Inflammatory macrophage (primary cell): Measurements from ENCODE around the gene CIDEA.
"Not testable (repeated sequence)": the region's sequence is repeated elsewhere in the genome, so short reads cannot be mapped to it uniquely, and the experiment has no call there.

ENCODE experiments used
- DNase-seq, 2 donors: peaks; one replicate each; pipeline ENCODE4 v3.0.0-alpha.2; 2020 to 2022

Gene CIDEA

DNA sequence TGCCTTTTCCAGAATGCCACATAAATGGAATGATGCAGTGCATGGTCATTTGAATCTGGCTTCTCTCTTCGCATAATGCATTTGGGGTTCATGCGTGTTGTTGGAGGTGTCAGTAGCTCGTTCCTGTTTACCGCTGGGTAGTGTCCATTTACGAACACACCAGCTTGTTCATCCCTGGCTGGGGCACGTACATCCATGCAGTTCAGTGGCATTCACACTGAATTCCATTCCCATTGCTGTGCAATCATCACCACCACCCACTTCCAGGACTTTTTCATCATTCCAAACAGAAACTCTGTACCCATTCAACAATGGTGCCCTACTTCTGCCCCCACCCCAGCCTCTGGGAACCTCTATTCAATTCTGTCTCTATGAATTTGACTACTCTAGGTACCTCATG lies 14.7 kb upstream of the CIDEA start:
- DNase-seq: no peak

DNA sequence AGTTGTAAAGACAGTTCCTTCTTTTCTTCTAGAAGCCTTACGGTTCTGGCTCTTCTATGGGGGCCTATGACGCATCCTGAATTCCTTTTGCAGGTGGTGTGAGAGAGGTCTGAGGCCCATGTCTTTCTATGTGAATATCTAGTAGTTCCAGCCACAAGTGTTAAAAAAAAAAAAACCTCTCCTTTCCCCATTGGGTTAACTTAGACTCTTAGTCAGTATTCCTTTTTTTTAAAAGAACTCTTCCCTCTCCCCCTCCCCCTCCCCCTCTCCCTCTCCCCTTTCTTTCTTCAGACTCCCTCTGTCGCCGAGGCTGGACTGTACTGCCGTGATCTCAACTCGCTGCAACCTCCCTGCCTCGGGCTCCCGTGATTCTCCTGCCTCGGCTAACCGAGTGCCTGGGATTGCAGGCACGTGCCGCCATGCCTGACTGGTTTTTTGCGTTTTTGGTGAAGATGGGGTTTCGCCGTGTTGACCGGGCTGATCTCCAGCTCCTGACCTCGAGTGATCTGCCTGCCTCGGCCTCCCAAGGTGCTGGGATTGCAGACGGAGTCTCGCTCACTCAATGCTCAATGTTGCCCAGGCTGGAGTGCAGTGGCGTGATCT lies 11.4 kb upstream of the CIDEA start:
- DNase-seq: no peak

- not testable (repeated sequence) for DNase-seq
Observed at GRCh38 chr18:12243272-12243671, 10.9 kb upstream of the CIDEA start.

GRCh38 chr18:12245793-12246135 lies 8.4 kb upstream of the CIDEA start:
- no peak for DNase-seq

DNA sequence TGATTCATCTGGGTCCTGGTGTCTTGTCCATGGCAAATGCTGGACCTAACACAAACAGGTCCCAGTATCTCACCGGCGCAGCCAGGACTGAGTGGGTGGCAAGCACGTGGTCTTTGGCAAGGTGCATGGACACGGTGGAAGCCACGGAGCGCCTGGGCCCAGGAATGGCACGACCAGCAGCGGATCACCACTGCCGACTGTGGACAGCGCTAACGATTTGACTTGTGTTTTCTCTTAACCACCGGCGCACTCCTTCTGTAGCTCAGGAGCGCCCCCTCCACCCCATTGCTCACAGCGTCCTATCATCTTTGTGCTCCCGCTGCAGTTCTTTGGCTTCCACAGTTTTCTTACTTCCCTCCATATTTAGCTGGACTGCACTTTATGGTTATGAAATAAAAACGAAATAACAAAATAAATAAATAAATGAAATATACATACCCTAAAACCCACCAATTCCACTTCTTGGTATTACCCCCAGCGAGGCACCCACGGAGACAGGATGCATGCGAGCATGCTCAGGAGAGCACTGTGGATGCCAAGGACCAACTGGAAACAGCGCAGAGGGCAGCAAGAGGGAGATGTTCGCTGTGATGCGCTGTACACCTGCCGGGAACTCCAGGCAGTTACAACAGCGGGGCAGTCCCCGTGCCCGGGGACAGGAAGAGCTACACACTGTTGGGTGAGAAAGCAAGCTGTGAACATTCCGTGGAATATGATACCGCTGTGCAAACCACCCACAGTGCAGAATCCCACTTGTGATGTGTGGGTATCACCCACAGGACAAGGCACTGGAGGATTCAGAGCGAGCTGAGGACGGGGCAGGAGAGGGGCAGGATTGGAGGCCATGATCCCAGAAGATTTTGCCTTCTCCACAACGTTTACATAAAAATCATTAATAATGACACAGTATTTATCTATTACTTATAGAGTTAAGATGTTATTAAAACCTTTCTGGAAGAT lies 7.0 kb upstream of the CIDEA start:
- DNase-seq: peak in 1 of 2 donors; percentile 9

GRCh38 chr18:12247946-12248345 lies 6.2 kb upstream of the CIDEA start:
- no peak for DNase-seq

DNA sequence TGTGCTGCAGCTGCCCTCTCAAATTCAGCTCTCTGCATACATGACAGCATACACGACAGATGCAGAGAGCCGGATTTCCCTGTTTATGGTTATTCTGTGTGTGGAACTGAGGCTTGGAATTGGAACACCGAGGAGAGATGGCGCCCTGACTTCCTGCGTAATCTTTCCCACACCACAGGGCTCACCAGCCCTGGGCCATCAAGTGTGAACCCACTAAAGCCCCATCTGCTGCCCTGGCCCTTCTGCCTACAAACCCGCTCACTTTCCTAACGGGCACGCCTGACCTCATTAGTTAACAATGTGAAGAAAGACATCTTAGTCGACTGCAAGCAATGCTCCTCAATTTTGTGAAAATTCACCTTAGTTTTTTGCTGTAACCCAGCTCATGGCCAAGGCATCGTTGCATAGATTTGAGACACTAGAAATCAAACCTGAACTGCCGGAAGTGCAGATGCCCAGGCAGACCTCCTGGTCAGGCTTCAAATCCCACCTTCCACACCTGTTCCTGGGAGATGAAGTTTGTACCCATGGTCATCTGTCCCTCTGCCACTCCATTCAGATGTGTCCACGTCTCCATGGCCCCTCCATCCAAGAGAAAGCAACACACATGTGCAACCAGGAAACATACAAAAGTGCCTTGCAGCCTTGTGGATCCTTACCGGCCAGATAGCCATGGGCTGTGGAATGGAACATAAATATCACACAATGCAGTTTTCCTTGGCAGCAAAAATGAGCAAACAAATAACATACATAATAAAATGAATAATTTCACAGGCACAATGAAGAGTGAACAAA lies 5.0 kb upstream of the CIDEA start:
- DNase-seq: no peak

DNA sequence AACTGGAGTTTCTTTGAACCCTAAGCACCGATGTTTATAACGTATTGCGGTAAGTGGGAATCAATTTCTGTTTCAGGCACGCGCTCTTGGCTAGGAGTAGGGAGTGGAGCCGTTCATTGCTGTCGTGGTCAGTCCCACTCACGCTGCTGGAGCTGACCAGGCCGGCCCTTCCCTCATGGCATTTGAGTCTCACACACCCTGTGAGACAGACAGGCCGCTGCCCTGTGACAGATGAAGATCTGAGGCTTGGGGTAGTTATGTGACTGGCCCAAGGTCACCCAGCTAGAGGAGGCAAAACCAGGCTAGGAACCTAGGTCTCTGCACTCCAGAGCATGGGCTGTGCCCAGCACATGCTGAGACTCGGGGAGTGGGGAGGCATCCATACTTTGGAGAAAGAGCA lies 2.9 kb upstream of the CIDEA start:
- DNase-seq: no peak

DNA sequence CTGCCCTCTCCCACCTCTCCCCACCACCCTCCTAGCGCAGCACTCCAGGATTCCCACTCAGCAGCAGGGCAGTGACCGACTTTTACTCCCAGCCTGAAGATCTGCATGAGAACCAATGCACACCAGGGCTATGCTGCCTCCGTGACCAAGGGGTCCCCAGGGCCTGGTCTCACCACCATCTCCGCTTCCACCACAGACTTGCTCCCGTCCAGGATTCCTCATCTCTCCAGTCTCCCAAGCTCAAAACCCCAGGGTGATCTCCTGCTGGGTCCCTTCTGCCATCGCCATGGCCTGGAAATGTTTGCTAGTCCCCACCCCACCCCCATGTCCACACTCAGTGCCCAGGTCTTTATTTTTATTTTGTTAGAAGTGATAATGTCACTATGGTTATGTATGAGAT lies 2.1 kb upstream of the CIDEA start:
- no peak for DNase-seq

- DNase-seq: no peak
Observed at GRCh38 chr18:12253027-12253426, 1.1 kb upstream of the CIDEA start.

GRCh38 chr18:12253663-12254135 lies 462 bp upstream of the CIDEA start:
- DNase-seq: no peak

- DNase-seq: no peak
Observed at GRCh38 chr18:12254820-12255511, 805 bp downstream of the CIDEA start.

- DNase-seq: no peak
Observed at GRCh38 chr18:12255626-12256026, 1.5 kb downstream of the CIDEA start.

GRCh38 chr18:12256951-12257350 lies 2.8 kb downstream of the CIDEA start:
- DNase-seq: no peak

- no peak for DNase-seq
Observed at GRCh38 chr18:12257996-12258718, 4.0 kb downstream of the CIDEA start.

DNA sequence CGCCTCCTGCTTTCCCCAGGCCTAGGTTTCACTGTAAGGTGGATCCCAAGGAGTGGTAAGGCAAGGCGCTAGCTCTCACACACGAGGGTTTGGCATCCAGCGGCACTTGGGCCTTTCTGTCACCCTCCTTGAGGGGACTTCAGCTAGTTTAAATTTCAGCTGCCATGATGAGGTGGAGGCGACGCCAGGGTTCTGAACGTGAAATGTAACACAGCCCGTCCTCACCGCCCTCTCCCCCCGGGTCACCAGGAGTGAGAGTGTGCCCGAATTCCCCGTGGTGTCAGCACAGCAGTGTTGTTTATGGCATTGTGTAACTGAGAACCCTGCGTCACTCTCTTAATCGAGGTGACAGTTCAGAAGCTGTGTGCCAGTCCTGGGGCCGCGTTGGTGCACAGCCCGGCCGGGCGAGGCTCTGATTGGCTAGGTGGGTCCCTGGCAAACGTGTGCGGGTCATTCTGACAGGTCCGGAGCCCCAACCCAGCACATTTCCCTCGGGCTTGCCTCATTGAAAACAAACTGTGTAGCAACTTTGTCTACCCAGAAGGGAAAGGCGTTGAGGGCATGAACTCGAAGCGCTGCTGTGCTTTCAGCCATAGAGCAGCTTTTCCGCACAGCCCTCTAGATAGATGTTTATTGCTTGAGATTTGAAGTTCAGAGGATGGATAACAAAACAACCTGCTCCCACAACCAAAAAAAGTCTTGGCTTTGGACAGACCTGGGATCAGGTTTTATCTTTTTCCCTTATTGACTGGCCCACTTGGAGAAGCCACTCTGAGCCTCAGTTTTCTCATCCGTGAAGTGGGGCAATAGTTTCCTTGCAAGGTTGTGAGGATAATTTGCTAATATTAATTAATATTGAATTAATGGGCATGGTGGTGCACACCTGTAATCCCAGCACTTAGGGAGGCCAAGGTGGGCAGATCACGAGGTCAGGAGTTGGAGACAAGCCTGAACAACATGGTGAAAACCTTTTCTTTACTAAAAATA lies 4.9 kb downstream of the CIDEA start:
- DNase-seq: no peak

DNA sequence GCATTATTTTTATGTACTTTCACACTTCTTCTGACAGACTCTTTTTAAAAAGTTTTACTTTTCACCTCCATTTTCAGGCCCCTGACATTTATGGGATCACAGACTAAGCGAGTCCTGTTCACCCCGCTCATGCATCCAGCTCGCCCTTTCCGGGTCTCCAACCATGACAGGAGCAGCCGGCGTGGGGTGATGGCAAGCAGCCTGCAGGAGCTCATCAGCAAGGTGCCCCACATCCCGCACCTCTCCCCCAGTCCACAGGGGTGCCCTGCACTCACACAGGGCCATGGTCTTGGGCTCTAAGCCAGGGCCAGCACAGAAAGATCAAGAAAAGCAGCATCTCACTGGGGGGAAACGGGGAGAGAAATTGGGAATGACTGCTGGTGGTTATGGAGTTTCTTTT lies 8.6 kb downstream of the CIDEA start:
- DNase-seq: no peak

GRCh38 chr18:12264864-12265263 lies 10.7 kb downstream of the CIDEA start:
- DNase-seq: no peak

- DNase-seq: peak; percentile 62 to 68
Observed at GRCh38 chr18:12271376-12272235, 17.4 kb downstream of the CIDEA start.

- DNase-seq: no peak
Observed at GRCh38 chr18:12274793-12275192, 20.6 kb downstream of the CIDEA start.
